ENCODE measurements around the gene TUBE1. TPM values are rescaled to one million over a fixed set of nuclear protein-coding genes. Genes with fewer than 3 reads are reported as not detected.

The TUBE1 gene
- total RNA-seq, 1 experiment from 2014 or later: 11.6 TPM

DNA sequence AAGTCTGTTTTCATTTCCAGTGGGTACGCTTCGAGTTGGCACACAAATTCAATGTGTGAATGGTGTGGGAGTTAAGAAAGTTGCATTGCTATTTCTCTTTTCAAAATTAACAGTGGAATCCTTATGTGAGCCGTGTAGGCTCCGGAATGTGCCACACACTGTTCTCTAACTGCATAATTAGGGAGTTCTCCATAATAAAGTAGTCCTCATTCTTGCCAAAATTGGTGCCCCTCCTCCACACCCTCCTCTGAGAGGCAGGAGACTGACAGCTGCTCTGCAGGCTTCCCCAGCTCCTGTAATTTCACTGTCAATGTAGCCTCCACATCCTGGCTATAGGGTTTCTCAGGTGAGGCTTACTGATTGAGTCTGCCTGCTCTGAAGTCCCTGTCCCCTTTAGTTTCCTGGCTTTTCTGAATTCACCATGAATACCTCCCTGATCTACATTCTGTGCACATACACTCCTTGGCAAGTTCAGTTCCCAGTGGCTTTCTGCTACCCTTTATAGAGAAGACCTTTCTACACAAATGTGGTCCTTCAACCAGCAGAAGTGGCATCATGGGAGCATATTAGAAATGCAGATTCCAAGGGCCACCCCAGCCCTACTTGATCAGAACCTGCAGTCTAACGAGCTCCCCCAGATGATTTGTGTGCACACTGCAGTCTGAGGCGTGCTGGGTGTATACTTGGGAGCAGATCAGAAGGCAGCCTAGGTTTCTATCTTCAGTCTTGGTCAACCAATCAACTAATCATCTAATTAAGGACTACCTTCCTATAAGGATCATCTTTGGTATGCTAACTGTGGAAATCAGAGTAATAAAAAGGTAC lies 53.3 kb downstream of the TUBE1 start:
- H2BK15ac ChIP-seq (ENCODE audit: low read depth, low read length): no peak overlapping the region
- Mint-ChIP-seq H3K36me3 (ENCODE audit: insufficient read depth in 1 of 3, low read depth in 3 of 3) (no peaks in the 10 kb centered on the region), H3K4me1 (peaks cover 9% of the 10 kb centered on the region in 2 experiments; a peak in 3 of 4 replicates), H3K4me3 (no peak overlapping the region), H3K27me3 (ENCODE audit: low read depth) (peaks cover 6% of the 10 kb centered on the region), H3K27ac (no peak overlapping the region), H3K9me3 (no peaks in the 10 kb centered on the region)
- H3K14ac ChIP-seq (ENCODE audit: insufficient read depth, low read length): no peak overlapping the region
- no peak overlapping the region for H2BK120ac ChIP-seq (ENCODE audit: low read depth, low read length, poor library complexity, severe bottlenecking)
- H3K56ac ChIP-seq (ENCODE audit: insufficient read length, low read depth, low read length): no peak overlapping the region
- no peak overlapping the region for H3K18ac ChIP-seq (ENCODE audit: insufficient read length, low read depth, low read length)
- no peak overlapping the region for H2AFZ ChIP-seq (ENCODE audit: low read length)
- no peak overlapping the region for H4K8ac ChIP-seq (replicated peaks; ENCODE audit: insufficient read length, low read depth, low read length)
- no peak overlapping the region for H2BK5ac ChIP-seq (ENCODE audit: insufficient read length, low read length)
- no peaks in the 10 kb centered on the region for H3K23me2 ChIP-seq (ENCODE audit: insufficient read length, low read depth, low read length, poor library complexity, severe bottlenecking)
- no peak overlapping the region for H3K4me2 ChIP-seq (ENCODE audit: insufficient read depth, insufficient read length, low read length)
- no peak overlapping the region for H4K91ac ChIP-seq (ENCODE audit: insufficient read length, low read depth, low read length)
- no peaks in the 10 kb centered on the region for H3K27me3 ChIP-seq (ENCODE audit: insufficient read depth, low read length)
- no peak overlapping the region for H3K4ac ChIP-seq (ENCODE audit: low read depth, low read length)
- no peak overlapping the region for H2AK5ac ChIP-seq (ENCODE audit: insufficient read length, low read length)
- DNase-seq: no peak
- H3T11ph ChIP-seq (ENCODE audit: low read length): no peak overlapping the region
- H3K4me1 ChIP-seq (ENCODE audit: insufficient read depth, low read length): no peaks in the 10 kb centered on the region; the same call in 1 of the 2 replicates
- no peaks in the 10 kb centered on the region for H3K9me3 ChIP-seq (ENCODE audit: control insufficient read depth, low read depth, low read length)
- no peaks in the 10 kb centered on the region for H3K79me1 ChIP-seq (ENCODE audit: insufficient read depth, low read depth, low read length, poor library complexity, severe bottlenecking)
- no peak overlapping the region for H3K27ac ChIP-seq (ENCODE audit: insufficient read length, low read depth, low read length)
- H2BK12ac ChIP-seq (ENCODE audit: insufficient read length, low read depth, low read length): no peak overlapping the region
- H4K5ac ChIP-seq (ENCODE audit: insufficient read length, low read depth, low read length): no peak overlapping the region
- no peaks in the 10 kb centered on the region for H4K20me1 ChIP-seq (ENCODE audit: control insufficient read depth, insufficient read depth, insufficient read length)
- H3K9ac ChIP-seq (ENCODE audit: extremely low read depth, insufficient read length, low read length): no peak overlapping the region
- WGBS (ENCODE audit: extremely low coverage, insufficient read length, low lambda C conversion rate): no CpG with 5 or more reads among the region's 6 CpGs
- no peak overlapping the region for H2BK20ac ChIP-seq (ENCODE audit: low read depth, low read length, poor library complexity, severe bottlenecking)
- no peak overlapping the region for H3K23ac ChIP-seq (ENCODE audit: insufficient read length, low read depth, low read length)
- H3K79me2 ChIP-seq (ENCODE audit: insufficient read depth, low read length): no peaks in the 10 kb centered on the region
- TF ChIP-seq, protein P1, sequence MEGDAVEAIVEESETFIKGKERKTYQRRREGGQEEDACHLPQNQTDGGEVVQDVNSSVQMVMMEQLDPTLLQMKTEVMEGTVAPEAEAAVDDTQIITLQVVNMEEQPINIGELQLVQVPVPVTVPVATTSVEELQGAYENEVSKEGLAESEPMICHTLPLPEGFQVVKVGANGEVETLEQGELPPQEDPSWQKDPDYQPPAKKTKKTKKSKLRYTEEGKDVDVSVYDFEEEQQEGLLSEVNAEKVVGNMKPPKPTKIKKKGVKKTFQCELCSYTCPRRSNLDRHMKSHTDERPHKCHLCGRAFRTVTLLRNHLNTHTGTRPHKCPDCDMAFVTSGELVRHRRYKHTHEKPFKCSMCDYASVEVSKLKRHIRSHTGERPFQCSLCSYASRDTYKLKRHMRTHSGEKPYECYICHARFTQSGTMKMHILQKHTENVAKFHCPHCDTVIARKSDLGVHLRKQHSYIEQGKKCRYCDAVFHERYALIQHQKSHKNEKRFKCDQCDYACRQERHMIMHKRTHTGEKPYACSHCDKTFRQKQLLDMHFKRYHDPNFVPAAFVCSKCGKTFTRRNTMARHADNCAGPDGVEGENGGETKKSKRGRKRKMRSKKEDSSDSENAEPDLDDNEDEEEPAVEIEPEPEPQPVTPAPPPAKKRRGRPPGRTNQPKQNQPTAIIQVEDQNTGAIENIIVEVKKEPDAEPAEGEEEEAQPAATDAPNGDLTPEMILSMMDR (conservative IDR thresholded peaks at IDR 0.05): no peak

All from H9 (cell line).